IMR-90 (cell line): ENCODE measurements around the gene DPF3. TPM values are rescaled to one million over a fixed set of nuclear protein-coding genes. Genes with fewer than 3 reads are reported as not detected.

Source experiments
- ATAC-seq: fragments of 200-7000 bp; cut with Tn5 transposase; 2 replicates; pipeline ENCODE4 v1.9.1; 2020; ENCODE audit warnings: low read depth, mild to moderate bottlenecking, moderate library complexity
- BruUV-seq: library from RNA; stranded (reverse); fragments of 400-500 nt; replicated peaks from 2 replicates; lab custom pipeline; 2021; lab: Mats Ljungman, UMichigan
- CTCF ChIA-PET: fragments of 300-600 bp; formaldehyde crosslinking; extraction: SDS; loops from one replicate; lab custom pipeline; 2021; ENCODE audit warnings: antibody characterized with exemption; lab: Yijun Ruan, JAX
- POLR2A ChIA-PET: fragments of 300-600 bp; sonication (Branson Sonifier 250); formaldehyde crosslinking; loops from one replicate; lab custom pipeline; 2022; ENCODE audit warnings: antibody characterized with exemption; ENCODE audit not compliant: unreplicated experiment; lab: Charles Lee
- DNase-seq: peaks from one replicate; pipeline ENCODE4 v3.0.0; 2013
- H2AFZ ChIP-seq: replicated peaks from 2 replicates; pipeline ENCODE3; 2013; ENCODE audit warnings: low read length, mild to moderate bottlenecking; ENCODE audit not compliant: poor library complexity
- H2AK5ac ChIP-seq: 2 replicates; pipeline ENCODE4 v1.6.1; 2013; ENCODE audit warnings: low read depth, low read length, inconsistent platforms
- H2AK9ac ChIP-seq: replicated peaks from 2 replicates; pipeline ENCODE3; 2013; ENCODE audit warnings: mild to moderate bottlenecking, low read depth, low read length, moderate library complexity; ENCODE audit not compliant: poor library complexity
- H2BK120ac ChIP-seq: 2 replicates; pipeline ENCODE4 v1.6.1; 2013; ENCODE audit warnings: low read depth, low read length, inconsistent platforms
- H2BK15ac ChIP-seq: 3 replicates; pipeline ENCODE4 v1.6.1; 2013; ENCODE audit warnings: low read depth, low read length, inconsistent platforms
- H2BK20ac ChIP-seq: 2 replicates; pipeline ENCODE4 v1.6.1; 2013; ENCODE audit warnings: low read depth, mild to moderate bottlenecking, inconsistent platforms, low read length, moderate library complexity
- H2BK5ac ChIP-seq: 2 replicates; pipeline ENCODE4 v1.6.1; 2013; ENCODE audit warnings: mild to moderate bottlenecking, low read depth, low read length, inconsistent platforms; ENCODE audit not compliant: poor library complexity, severe bottlenecking
- H3K14ac ChIP-seq: replicated peaks from 2 replicates; pipeline ENCODE4 v1.6.1; 2013; ENCODE audit warnings: low read depth, low read length, inconsistent platforms
- H3K18ac ChIP-seq: 2 replicates; pipeline ENCODE4 v1.6.1; 2013; ENCODE audit warnings: low read depth, low read length, control low read depth
- H3K23ac ChIP-seq: 2 replicates; pipeline ENCODE4 v1.6.1; 2013; ENCODE audit warnings: low read depth, low read length, inconsistent platforms
- H3K27ac ChIP-seq: 2 replicates; pipeline ENCODE4 v1.5.1; 2013; ENCODE audit warnings: mild to moderate bottlenecking, control low read depth, low read length; ENCODE audit not compliant: insufficient read depth
- H3K27me3 ChIP-seq: 2 replicates; pipeline ENCODE4 v1.6.1; 2013; ENCODE audit warnings: low read length; ENCODE audit not compliant: control insufficient read depth, insufficient read depth
- H3K36me3 ChIP-seq: 2 replicates; pipeline ENCODE4 v1.6.1; 2013; ENCODE audit warnings: low read length, mixed read lengths; ENCODE audit not compliant: control insufficient read depth, insufficient read depth
- H3K4ac ChIP-seq: 2 replicates; pipeline ENCODE4 v1.6.1; 2013; ENCODE audit warnings: low read depth, low read length, inconsistent platforms
- H3K4me1 ChIP-seq: 2 replicates; pipeline ENCODE4 v1.6.1; 2013; ENCODE audit warnings: low read length, mixed read lengths; ENCODE audit not compliant: control insufficient read depth, insufficient read depth
- H3K4me2 ChIP-seq: 2 replicates; pipeline ENCODE4 v1.6.1; 2013; ENCODE audit warnings: low read depth, mild to moderate bottlenecking, control low read depth, low read length, moderate library complexity
- H3K4me3 ChIP-seq: 2 replicates; pipeline ENCODE4 v1.5.1; 2013; ENCODE audit warnings: low read depth, mild to moderate bottlenecking, control low read depth, low read length, moderate library complexity; ENCODE audit not compliant: insufficient read depth
- H3K56ac ChIP-seq: 2 replicates; pipeline ENCODE4 v1.6.1; 2013; ENCODE audit warnings: low read length, inconsistent platforms; ENCODE audit not compliant: insufficient read depth; ENCODE audit errors: extremely low read depth
- H3K79me1 ChIP-seq, 2 experiments: 2 replicates each; pipeline ENCODE4 v1.6.1; 2013; ENCODE audit warnings: low read length in 2 of 2, inconsistent platforms in 1 of 2, low read depth in 1 of 2
- H3K9ac ChIP-seq: 2 replicates; pipeline ENCODE4 v1.6.1; 2013; ENCODE audit warnings: low read depth, low read length, control low read depth
- H3K9me1 ChIP-seq: 2 replicates; pipeline ENCODE4 v1.6.1; 2013; ENCODE audit warnings: low read length, inconsistent platforms; ENCODE audit not compliant: insufficient read depth
- H3K9me3 ChIP-seq: 2 replicates; pipeline ENCODE4 v1.6.1; 2013; ENCODE audit warnings: low read length; ENCODE audit not compliant: control insufficient read depth, insufficient read depth
- H4K20me1 ChIP-seq: 2 replicates; pipeline ENCODE4 v1.6.1; 2013; ENCODE audit warnings: low read length, inconsistent platforms; ENCODE audit not compliant: insufficient read depth
- H4K5ac ChIP-seq: 2 replicates; pipeline ENCODE4 v1.6.1; 2013; ENCODE audit warnings: mild to moderate bottlenecking, low read depth, low read length, control low read depth
- H4K8ac ChIP-seq, 2 experiments: 2 replicates each; pipeline ENCODE4 v1.6.1; 2013; ENCODE audit warnings: low read depth in 2 of 2, low read length in 2 of 2, control low read depth in 1 of 2, inconsistent platforms in 1 of 2
- H4K91ac ChIP-seq: 2 replicates; pipeline ENCODE4 v1.6.1; 2013; ENCODE audit warnings: low read depth, low read length, inconsistent platforms; ENCODE audit not compliant: insufficient read depth
- CEBPB ChIP-seq: IDR thresholded peaks from 2 replicates; pipeline ENCODE4 v1.6.1; 2012; ENCODE audit warnings: low read depth, low read length, improper control_type of control experiment
- CHD1 ChIP-seq: IDR thresholded peaks from 2 replicates; pipeline ENCODE4 v1.6.1; 2012; ENCODE audit warnings: low read depth, low read length, improper control_type of control experiment
- CTCF ChIP-seq: conservative IDR thresholded peaks from 2 replicates; pipeline ENCODE4 v1.5.1; 2012; ENCODE audit warnings: mild to moderate bottlenecking, low read depth, low read length, improper control_type of control experiment
- FOS ChIP-seq: fragments of 150-350 bp; IDR thresholded peaks from 2 replicates; pipeline ENCODE4 v1.6.1; 2016; ENCODE audit warnings: low read depth, low read length
- MAZ ChIP-seq: IDR thresholded peaks from 2 replicates; pipeline ENCODE4 v1.6.1; 2012; ENCODE audit warnings: low read depth, mild to moderate bottlenecking, low read length, improper control_type of control experiment, moderate library complexity, borderline replicate concordance
- MXI1 ChIP-seq: IDR thresholded peaks from 2 replicates; pipeline ENCODE4 v1.6.1; 2012; ENCODE audit warnings: low read depth, mild to moderate bottlenecking, low read length, moderate library complexity, borderline replicate concordance
- NFE2L2 ChIP-seq: fragments of 150-350 bp; IDR thresholded peaks from 2 replicates; pipeline ENCODE4 v1.6.1; 2016; ENCODE audit warnings: low read depth, mild to moderate bottlenecking, low read length
- POLR2A ChIP-seq: IDR thresholded peaks from 2 replicates; pipeline ENCODE4 v1.6.1; 2012; ENCODE audit warnings: mild to moderate bottlenecking, low read depth, low read length
- USF2 ChIP-seq: fragments of 150-350 bp; IDR thresholded peaks from 2 replicates; pipeline ENCODE4 v1.6.1; 2017; ENCODE audit warnings: mild to moderate bottlenecking, antibody characterized with exemption, low read length, low read depth
- WGBS, 2 experiments: methylation state at CpG; one replicate each; pipeline versions ENCODE4 v1.1.5 to v1.1.7; 2013; ENCODE audit warnings: missing lambda C conversion rate in 2 of 2; ENCODE audit not compliant: insufficient read length in 1 of 2; ENCODE audit errors: extremely low coverage in 2 of 2; 5-methylcytosine and 5-hydroxymethylcytosine counted together
- dilution Hi-C: fragments of 300-500 bp; cut with HindIII; formaldehyde crosslinking; loops from one replicate; pipeline ENCODE4 v1.14.3; 2018; ENCODE audit warnings: low sequenced_read_pairs; ENCODE audit not compliant: unreplicated experiment
- in situ Hi-C: fragments of 300-500 bp; cut with MboI; formaldehyde crosslinking; loops from 3 replicates; pipeline ENCODE4 v1.14.3; 2019; ENCODE audit warnings: low sequenced_read_pairs, inconsistent platforms, mixed read lengths
- intact Hi-C: fragments of 100-400 bp; cut with micrococcal nuclease; formaldehyde crosslinking; loops from 2 replicates; pipeline ENCODE4 v1.10.0; 2022
- polyA plus RNA-seq, 3 experiments: library from polyadenylated mRNA; depleted of rRNA; stranded (reverse); fragments of >200 nt; gene quantifications; 2 replicates each; pipeline ENCODE4 v1.2.3, GENCODE V29; 2012; ENCODE audit warnings: low replicate concordance in 1 of 3
- total RNA-seq: library from RNA; depleted of rRNA; stranded (reverse); fragments of >200 nt; gene quantifications from 2 replicates; pipeline ENCODE4 v1.2.3, GENCODE V29; 2012

The DPF3 gene
- total and polyA plus RNA-seq, 2 of the 4 experiments (the other 2 are of a cell fraction): 30.5 to 32.8 TPM

- H4K8ac ChIP-seq: peak overlapping the region in 1 of 2 experiments; percentile 15; a peak in 1 of 4 replicates
- H4K91ac ChIP-seq: peak overlapping the region; percentile 68
- intact Hi-C loops (no loop called here), dilution Hi-C loops (no loop called here), in situ Hi-C loops (no loop called here)
- no peak overlapping the region for H2AFZ ChIP-seq
- no peaks in the 10 kb centered on the region for H3K9me3 ChIP-seq
- H3K14ac ChIP-seq: peak overlapping the region; percentile 55
- no peak overlapping the region for H3K56ac ChIP-seq
- CTCF ChIA-PET: interaction anchor here (1.0 kb wide), 1 partner anchor 18 kb away, joined by 3 read pairs; no protein-coding TSS in a partner anchor
- H2BK20ac ChIP-seq: peak overlapping the region; percentile 57; the same call in 1 of the 2 replicates
- H3K23ac ChIP-seq: no peak overlapping the region
- peak overlapping the region; percentile 53; the same call in 1 of the 2 replicates for H2BK120ac ChIP-seq
- no peaks in the 10 kb centered on the region for H4K20me1 ChIP-seq
- no TSS peak for BruUV-seq
- H3K4me3 ChIP-seq: no peak overlapping the region
- POLR2A ChIA-PET: no interaction called here
- H3K79me1 ChIP-seq: peaks cover 6 to 37% of the 10 kb centered on the region in 2 experiments; a peak in 3 of 4 replicates
- H2BK5ac ChIP-seq: no peak overlapping the region
- DNase-seq (no peak), ATAC-seq (no peak)
- H3K18ac ChIP-seq: no peak overlapping the region
- H3K9ac ChIP-seq: no peak overlapping the region
- H3K4me2 ChIP-seq: no peak overlapping the region
- H2BK15ac ChIP-seq: peak overlapping the region; percentile 10; the same call in 1 of the 3 replicates
- 81% methylated on average over 4 of the region's 14 CpGs; no CpG with 5 or more reads in 1 of the 2 experiments for WGBS, 2 experiments
- H4K5ac ChIP-seq: no peak overlapping the region
- H3K9me1 ChIP-seq: peaks cover 21% of the 10 kb centered on the region
- no peak for TF ChIP-seq FOS
- no peak for TF ChIP-seq CTCF
- no peak for TF ChIP-seq MXI1
- no peak for TF ChIP-seq POLR2A
- TF ChIP-seq CHD1: no peak
- no peak for TF ChIP-seq MAZ
- no peak for TF ChIP-seq NFE2L2
- no peak for TF ChIP-seq USF2
- no peak for TF ChIP-seq CEBPB
- 0 out of 2 replicates have a peak, but pooled peaks cover 2% of the 10 kb centered on the region for H3K36me3 ChIP-seq
- H3K27ac ChIP-seq: no peak overlapping the region
- H3K4me1 ChIP-seq: peaks cover 23% of the 10 kb centered on the region
- H3K27me3 ChIP-seq: no peaks in the 10 kb centered on the region
- peak overlapping the region; percentile 25; the same call in 1 of the 2 replicates for H3K4ac ChIP-seq
- peak overlapping the region; percentile 77; the same call in 1 of the 2 replicates for H2AK5ac ChIP-seq
- peak overlapping the region; percentile 4 for H2AK9ac ChIP-seq
These were observed 154.2 kb downstream of the DPF3 start for GRCh38 chr14:72739446-72740405.
